C4-2B (cell line): Measurements from ENCODE around the gene CCDC92.

Source experiments
- H3K27ac ChIP-seq: fragments of 450-650 bp; 2 replicates; pipeline ENCODE4 v1.5.1; 2017
- ZFX ChIP-seq: fragments of 450-650 bp; IDR thresholded peaks from 2 replicates; pipeline ENCODE4 v1.6.1; 2017
- TF ChIP-seq, protein P1 (sequence below): fragments of 450-650 bp; conservative IDR thresholded peaks from 2 replicates; pipeline ENCODE4 v1.5.1; 2017; ENCODE audit warnings: mild to moderate bottlenecking

Gene CCDC92

DNA sequence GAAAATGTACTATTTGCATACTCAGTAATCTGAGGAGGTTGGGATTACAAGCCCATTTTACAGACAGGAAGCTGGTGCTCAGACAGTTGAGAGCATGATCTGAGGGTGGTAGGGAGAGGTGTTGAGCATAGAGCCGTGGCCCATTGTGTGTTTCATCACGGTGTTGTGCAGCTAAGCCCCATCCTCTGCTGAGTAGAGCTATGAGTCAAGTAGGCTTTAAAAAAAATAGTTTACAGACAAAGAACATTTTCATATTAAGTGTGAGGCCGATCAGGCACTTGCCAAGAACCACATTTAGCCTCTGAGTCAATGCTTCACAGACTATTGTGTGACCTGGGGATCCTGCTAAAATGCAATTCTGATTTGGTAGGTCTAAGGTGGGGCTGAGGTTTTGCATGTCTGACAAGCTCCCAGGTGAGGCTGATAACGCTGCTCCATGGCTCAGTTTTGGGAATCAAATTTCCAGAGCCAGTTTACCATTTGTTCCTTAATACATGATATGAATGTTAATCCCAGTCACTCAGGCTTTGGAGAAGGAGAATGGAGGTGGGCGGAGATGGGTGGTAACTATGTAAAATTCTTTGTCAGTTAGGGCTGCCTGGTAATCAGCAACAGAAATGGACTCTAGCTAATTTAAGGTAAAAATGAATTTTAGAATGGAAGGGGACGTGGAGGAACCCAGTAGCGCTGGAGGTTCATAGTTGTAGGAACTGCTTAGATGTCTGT is 22.6 kb upstream of the CCDC92 start:
- no peak overlapping the region for H3K27ac ChIP-seq
- TF ChIP-seq, protein P1, sequence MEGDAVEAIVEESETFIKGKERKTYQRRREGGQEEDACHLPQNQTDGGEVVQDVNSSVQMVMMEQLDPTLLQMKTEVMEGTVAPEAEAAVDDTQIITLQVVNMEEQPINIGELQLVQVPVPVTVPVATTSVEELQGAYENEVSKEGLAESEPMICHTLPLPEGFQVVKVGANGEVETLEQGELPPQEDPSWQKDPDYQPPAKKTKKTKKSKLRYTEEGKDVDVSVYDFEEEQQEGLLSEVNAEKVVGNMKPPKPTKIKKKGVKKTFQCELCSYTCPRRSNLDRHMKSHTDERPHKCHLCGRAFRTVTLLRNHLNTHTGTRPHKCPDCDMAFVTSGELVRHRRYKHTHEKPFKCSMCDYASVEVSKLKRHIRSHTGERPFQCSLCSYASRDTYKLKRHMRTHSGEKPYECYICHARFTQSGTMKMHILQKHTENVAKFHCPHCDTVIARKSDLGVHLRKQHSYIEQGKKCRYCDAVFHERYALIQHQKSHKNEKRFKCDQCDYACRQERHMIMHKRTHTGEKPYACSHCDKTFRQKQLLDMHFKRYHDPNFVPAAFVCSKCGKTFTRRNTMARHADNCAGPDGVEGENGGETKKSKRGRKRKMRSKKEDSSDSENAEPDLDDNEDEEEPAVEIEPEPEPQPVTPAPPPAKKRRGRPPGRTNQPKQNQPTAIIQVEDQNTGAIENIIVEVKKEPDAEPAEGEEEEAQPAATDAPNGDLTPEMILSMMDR, result no peak
- no peak for TF ChIP-seq ZFX

DNA sequence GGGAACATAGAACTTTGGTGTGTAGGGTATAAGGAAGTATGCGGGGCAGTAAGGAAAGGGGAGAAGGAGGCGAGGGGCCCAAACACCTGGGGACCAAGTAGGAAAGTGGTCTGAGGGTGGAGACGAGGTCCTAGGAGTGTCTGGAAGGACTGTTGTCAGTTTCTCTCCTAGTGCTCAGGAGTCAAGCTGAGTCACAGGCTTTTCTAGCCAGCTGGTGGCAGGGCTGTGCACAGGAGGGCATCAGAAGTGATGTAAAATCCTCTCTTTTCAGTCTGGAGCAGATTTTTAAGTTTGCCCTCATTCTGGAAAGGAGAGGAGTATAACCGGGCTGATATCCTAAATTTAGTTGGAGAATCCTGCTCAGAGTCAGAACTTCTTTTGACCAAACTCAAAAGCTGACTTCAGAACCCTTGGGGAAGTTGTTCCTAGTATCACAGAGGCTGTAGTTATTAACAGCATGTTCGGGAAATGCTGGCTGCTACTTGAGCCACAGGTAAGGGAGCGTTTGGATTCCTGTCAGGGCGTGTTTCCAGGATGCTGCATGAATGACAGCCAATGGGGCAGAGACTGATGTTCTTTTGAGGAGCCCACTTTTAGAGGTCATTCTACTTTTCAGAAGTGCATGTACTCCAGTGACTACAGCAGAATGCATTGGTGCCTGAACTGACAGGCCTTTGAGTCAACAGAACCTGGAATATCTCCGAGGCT is 19.6 kb upstream of the CCDC92 start:
- H3K27ac ChIP-seq, result no peak overlapping the region
- TF ChIP-seq, protein P1, result no peak
- no peak for TF ChIP-seq ZFX

DNA sequence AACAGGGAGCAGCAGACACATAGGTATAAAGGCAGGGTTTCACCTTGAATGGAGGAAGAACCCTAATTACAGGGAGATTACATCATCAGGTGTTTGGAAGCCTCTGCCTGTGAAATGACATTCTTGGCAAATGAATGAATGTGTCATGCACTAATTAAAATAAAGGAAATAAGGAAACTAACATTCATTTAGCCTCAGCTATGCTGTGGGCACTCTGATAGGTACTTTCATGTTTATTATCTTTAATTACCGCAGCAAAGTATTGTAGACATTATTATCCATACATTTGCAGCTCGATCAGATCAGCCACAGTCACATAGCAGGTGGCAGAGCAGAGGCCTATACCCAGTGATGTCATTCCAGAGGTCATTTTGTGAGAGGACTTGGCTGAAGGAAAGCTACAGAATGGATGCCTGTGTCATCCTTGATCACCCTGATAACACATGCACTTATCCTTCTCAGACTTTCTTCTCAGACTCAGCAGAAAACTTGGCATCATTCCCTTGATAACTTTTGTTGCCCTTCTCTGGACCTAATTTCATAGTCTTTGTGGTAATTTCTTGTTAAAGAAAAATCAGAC is 18.8 kb upstream of the CCDC92 start:
- H3K27ac ChIP-seq, result no peak overlapping the region
- TF ChIP-seq ZFX, result no peak
- TF ChIP-seq, protein P1, result no peak

DNA sequence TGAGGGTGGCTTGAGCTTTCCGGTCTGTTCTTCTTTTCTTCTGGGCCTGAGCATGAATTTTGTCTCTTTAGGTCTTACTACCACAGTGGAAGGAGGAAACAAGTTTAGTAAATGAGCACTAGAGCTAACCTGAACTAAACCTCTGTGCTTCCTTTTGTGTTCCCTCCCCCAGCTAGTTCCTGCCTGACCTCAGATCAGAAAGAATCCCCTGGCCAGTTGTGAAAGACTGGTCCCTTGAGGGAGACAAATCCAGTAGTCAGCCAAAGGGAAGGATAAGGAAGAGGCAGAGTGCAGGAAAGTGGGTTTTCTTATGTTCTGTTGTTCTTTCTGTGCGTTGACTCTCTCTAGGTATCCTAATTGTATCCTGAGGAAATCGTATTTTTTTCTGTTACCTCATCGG is 17.9 kb upstream of the CCDC92 start:
- TF ChIP-seq, protein P1, result no peak
- TF ChIP-seq ZFX, result no peak
- H3K27ac ChIP-seq, result peak overlapping the region; percentile 14; the same call in 1 of the 2 replicates

DNA sequence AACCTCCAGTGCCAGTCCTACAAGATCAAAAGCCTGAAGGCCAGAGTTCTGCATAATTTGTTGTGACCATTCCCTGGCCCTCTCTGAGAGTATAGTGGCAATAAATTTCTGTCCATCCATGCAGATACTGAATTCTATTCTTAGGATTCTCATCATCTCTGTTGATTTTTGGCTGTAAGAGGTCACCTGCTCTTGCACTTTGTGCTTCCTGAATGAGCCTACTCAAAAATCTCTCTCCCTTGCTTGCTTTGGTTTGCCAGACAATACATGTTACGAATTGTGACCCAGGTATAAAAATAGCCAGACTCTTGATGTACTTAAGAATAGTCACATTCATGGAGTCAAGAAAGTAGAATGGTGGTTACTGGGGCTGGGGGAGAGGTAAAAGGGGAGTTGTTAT is 17.1 kb upstream of the CCDC92 start:
- TF ChIP-seq, protein P1, result no peak
- TF ChIP-seq ZFX, result no peak
- H3K27ac ChIP-seq, result no peak overlapping the region

DNA sequence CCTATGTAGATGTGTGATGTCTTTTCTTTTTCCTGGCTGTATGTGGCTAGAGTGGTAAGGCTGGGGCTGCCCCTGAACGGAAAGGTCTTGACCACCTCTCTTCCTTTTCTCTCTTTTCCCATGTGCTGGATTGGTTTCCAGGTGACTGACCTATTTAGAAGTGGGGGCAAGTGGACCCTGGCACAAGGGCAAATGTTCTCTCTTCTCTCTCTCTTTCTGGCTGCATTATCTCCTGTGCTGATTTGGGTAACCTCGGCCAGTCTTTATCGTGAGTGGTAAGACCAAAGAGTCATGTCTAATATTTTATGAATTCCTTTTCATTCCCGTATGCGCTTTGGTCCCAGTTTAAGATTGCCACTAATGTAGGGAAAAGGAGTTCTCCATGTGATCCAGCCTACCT is 16.5 kb upstream of the CCDC92 start:
- no peak overlapping the region for H3K27ac ChIP-seq
- no peak for TF ChIP-seq ZFX
- TF ChIP-seq, protein P1, result no peak

DNA sequence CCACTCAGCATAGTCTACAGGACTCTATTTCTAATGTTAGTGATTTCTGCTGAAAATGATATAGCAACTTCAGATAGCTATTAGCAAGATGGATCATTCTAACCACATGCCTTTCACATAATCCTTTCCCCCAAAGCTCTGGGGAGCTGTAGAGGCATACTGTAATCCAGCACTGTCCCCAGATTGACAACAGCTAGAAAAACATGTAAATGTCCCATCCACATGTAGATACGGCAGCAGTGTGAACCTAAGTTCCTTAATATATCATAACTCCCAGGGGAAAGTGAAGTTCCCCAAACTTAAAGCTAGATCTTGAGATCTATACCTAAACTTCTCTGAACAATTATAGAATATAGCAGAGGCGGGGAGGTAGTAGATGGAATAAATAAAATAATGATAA is 14.4 kb upstream of the CCDC92 start:
- TF ChIP-seq, protein P1, result no peak
- TF ChIP-seq ZFX, result no peak
- no peak overlapping the region for H3K27ac ChIP-seq
